HL-60 (cell line): ENCODE measurements around the gene PGS1.

ENCODE experiments used
- DNase-seq, 2 experiments: peaks; one replicate each; pipeline ENCODE4 v3.0.0-alpha.2; 2010 to 2020; ENCODE audit warnings: low read depth in 1 of 2, low spot score in 1 of 2
- H3K27ac ChIP-seq: fragments of 250-450 bp; sonication (Bioruptor Pico); replicated peaks from 2 replicates; pipeline ENCODE4 v1.5.1; 2020; ENCODE audit warnings: mild to moderate bottlenecking, moderate library complexity
- H3K27me3 ChIP-seq: fragments of 250-450 bp; sonication (Bioruptor Pico); 2 replicates; pipeline ENCODE4 v1.5.1; 2021; ENCODE audit warnings: mild to moderate bottlenecking, moderate library complexity; ENCODE audit not compliant: insufficient read depth, poor library complexity, severe bottlenecking
- H3K4me3 ChIP-seq: replicated peaks from 2 replicates; pipeline ENCODE4 v1.5.1; 2011; ENCODE audit warnings: mild to moderate bottlenecking, control low read depth, low read length; ENCODE audit not compliant: insufficient read depth
- CTCF ChIP-seq: IDR thresholded peaks from one replicate; pipeline ENCODE4 v1.5.1; 2011; ENCODE audit warnings: low read length, control low read depth, inconsistent platforms; ENCODE audit not compliant: insufficient read depth
- GABPA ChIP-seq: IDR thresholded peaks from 2 replicates; pipeline ENCODE4 v1.6.1; 2012; ENCODE audit warnings: low read depth
- POLR2AphosphoS5 ChIP-seq: IDR thresholded peaks from 2 replicates; pipeline ENCODE4 v1.6.1; 2012; ENCODE audit warnings: low read depth
- REST ChIP-seq: IDR thresholded peaks from 2 replicates; pipeline ENCODE4 v1.6.1; 2012; ENCODE audit warnings: low read depth; ENCODE audit not compliant: insufficient replicate concordance
- SPI1 ChIP-seq: IDR thresholded peaks from 2 replicates; pipeline ENCODE4 v1.6.1; 2012; ENCODE audit warnings: low read depth, mild to moderate bottlenecking, borderline replicate concordance

The PGS1 gene

GRCh38 chr17:78394209-78394608 is 15.8 kb downstream of the PGS1 start:
- Histone ChIP-seq H3K27ac (no peak overlapping the region), H3K4me3 (no peak overlapping the region), H3K27me3 (no peaks in the 10 kb centered on the region)
- TF ChIP-seq REST (no peak), SPI1 (no peak)
- DNase-seq = no peak

- Histone ChIP-seq H3K27me3 (no peaks in the 10 kb centered on the region), H3K4me3 (no peak overlapping the region), H3K27ac (no peak overlapping the region)
- no peak for TF ChIP-seq POLR2AphosphoS5
- no peak for TF ChIP-seq SPI1
- no peak for TF ChIP-seq CTCF
- TF ChIP-seq REST = no peak
- no peak for TF ChIP-seq GABPA
- DNase-seq = no peak
These were observed 16.7 kb downstream of the PGS1 start for GRCh38 chr17:78395155-78395554.

- no peak for TF ChIP-seq CTCF
- no peak for TF ChIP-seq REST
- no peak for TF ChIP-seq SPI1
- no peak for TF ChIP-seq GABPA
- no peak for TF ChIP-seq POLR2AphosphoS5
- Histone ChIP-seq H3K27me3 (no peaks in the 10 kb centered on the region), H3K27ac (no peak overlapping the region), H3K4me3 (no peak overlapping the region)
- DNase-seq = no peak
These were observed 18.2 kb downstream of the PGS1 start for GRCh38 chr17:78396441-78397337.
